Panc1 (cell line): ENCODE results near the gene MPPED1. TPM values are rescaled to one million over a fixed set of nuclear protein-coding genes. Genes with fewer than 3 reads are reported as not detected.

Source experiments
- ATAC-seq: fragments of 200-7000 bp; cut with Tn5 transposase; 2 replicates; pipeline ENCODE4 v1.9.1; 2020; ENCODE audit warnings: mild to moderate bottlenecking, moderate library complexity
- BruUV-seq: library from RNA; stranded (reverse); fragments of 400-500 nt; replicated peaks from 2 replicates; lab custom pipeline; 2021; lab: Mats Ljungman, UMichigan
- CTCF ChIA-PET: fragments of 300-600 bp; sonication (Branson Sonifier 250); formaldehyde crosslinking; loops from one replicate; lab custom pipeline; 2022; ENCODE audit warnings: antibody characterized with exemption; lab: Charles Lee
- POLR2A ChIA-PET: fragments of 300-600 bp; sonication (Branson Sonifier 250); formaldehyde crosslinking; loops from one replicate; lab custom pipeline; 2022; ENCODE audit warnings: antibody characterized with exemption; lab: Charles Lee
- DNase-seq: peaks from one replicate; pipeline ENCODE4 v3.0.0-alpha.2; 2010; ENCODE audit warnings: low read depth, low spot score
- H3K27ac ChIP-seq: 2 replicates; pipeline ENCODE4 v1.5.1; 2011; ENCODE audit warnings: mild to moderate bottlenecking, low read length, inconsistent platforms
- H3K27me3 ChIP-seq: fragments of 200-500 bp; sonication (Bioruptor generic); 2 replicates; pipeline ENCODE4 v1.6.0; 2014; ENCODE audit warnings: low read length, inconsistent platforms; ENCODE audit not compliant: control insufficient read depth, insufficient read depth
- H3K36me3 ChIP-seq: fragments of 200-500 bp; sonication (Bioruptor generic); 2 replicates; pipeline ENCODE4 v1.5.1; 2014; ENCODE audit warnings: inconsistent platforms, mild to moderate bottlenecking, low read length, moderate library complexity; ENCODE audit not compliant: control insufficient read depth, insufficient read depth
- H3K4me1 ChIP-seq: 2 replicates; pipeline ENCODE4 v1.5.1; 2011; ENCODE audit warnings: inconsistent platforms, mild to moderate bottlenecking, low read length, moderate library complexity; ENCODE audit not compliant: control insufficient read depth, insufficient read depth
- H3K4me3 ChIP-seq, 2 experiments: 2 replicates each; pipeline ENCODE4 v1.5.1; 2011 to 2012; ENCODE audit warnings: low read depth in 2 of 2, low read length in 2 of 2, mild to moderate bottlenecking in 2 of 2, inconsistent platforms in 1 of 2, moderate library complexity in 1 of 2
- H3K9me3 ChIP-seq: fragments of 200-500 bp; sonication (Bioruptor generic); 2 replicates; pipeline ENCODE4 v1.5.1; 2014; ENCODE audit warnings: low read depth, mild to moderate bottlenecking, inconsistent platforms, low read length, moderate library complexity; ENCODE audit not compliant: control insufficient read depth, insufficient read depth
- CTCF ChIP-seq: fragments of 450-650 bp; IDR thresholded peaks from 2 replicates; pipeline ENCODE4 v1.5.1; 2017; ENCODE audit warnings: mild to moderate bottlenecking
- POLR2AphosphoS5 ChIP-seq: IDR thresholded peaks from 2 replicates; pipeline ENCODE4 v1.6.1; 2012; ENCODE audit warnings: mild to moderate bottlenecking, low read depth, low read length, moderate library complexity
- SIN3A ChIP-seq: IDR thresholded peaks from 2 replicates; pipeline ENCODE4 v1.6.1; 2012; ENCODE audit warnings: low read depth, mild to moderate bottlenecking, low read length, moderate library complexity, borderline replicate concordance; ENCODE audit not compliant: insufficient read depth
- TCF7L2 ChIP-seq: IDR thresholded peaks from 2 replicates; pipeline ENCODE4 v1.6.1; 2011; ENCODE audit warnings: mild to moderate bottlenecking, low read depth, low read length, inconsistent platforms
- in situ Hi-C: cut with HindIII; loops from 2 replicates; pipeline ENCODE4 v1.10.0; 2016; ENCODE audit warnings: low sequenced_read_pairs, low pct_unique_long_range_greater_than_20kb
- intact Hi-C: fragments of 100-400 bp; cut with micrococcal nuclease; formaldehyde crosslinking; loops from one replicate; pipeline ENCODE4 v1.10.0; 2022; ENCODE audit not compliant: unreplicated experiment
- total RNA-seq: library from RNA; stranded (reverse); gene quantifications from one replicate; pipeline ENCODE4 v1.2.1, GENCODE V29; 2021; ENCODE audit not compliant: unreplicated experiment
- TF ChIP-seq, protein P1 (sequence below), 2 experiments: IDR thresholded peaks; 2 replicates each; pipeline ENCODE4 v1.6.1; 2011 to 2012; ENCODE audit warnings: low read depth in 2 of 2, control low read depth in 1 of 2, low read length in 1 of 2, mild to moderate bottlenecking in 1 of 2, moderate library complexity in 1 of 2; ENCODE audit not compliant: insufficient read depth in 1 of 2

MPPED1 gene
- total RNA-seq, 1 experiment from 2014 or later, result not detected

DNA sequence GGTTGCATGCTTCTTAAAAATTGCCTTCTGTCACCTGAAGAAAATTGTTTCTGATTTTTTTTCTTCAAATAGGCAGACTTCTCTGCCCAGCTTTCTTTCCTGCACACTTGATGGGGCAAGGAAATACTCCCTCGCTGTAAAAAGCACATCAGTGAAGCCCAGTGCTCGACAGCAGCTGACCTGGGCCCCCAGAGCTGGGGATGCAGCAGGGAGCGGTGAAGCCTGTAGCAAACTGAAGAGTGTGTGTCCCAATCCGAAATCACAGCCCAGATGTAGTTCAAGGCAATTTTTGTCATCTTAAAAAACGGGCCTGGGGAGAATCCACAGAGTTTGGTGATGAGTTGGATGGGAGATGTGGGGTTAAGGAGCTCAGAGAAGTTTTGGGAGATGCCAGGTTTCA lies 27.0 kb upstream of the MPPED1 start:
- in situ Hi-C loops (no loop called here), intact Hi-C loops (loop anchor here (1.0 to 5.0 kb wide), 2 partner anchors 113 to 154 kb away; no protein-coding TSS in a partner anchor)
- Histone ChIP-seq H3K27ac (no peak overlapping the region), H3K4me3 (no peak overlapping the region), H3K36me3 (no peaks in the 10 kb centered on the region), H3K27me3 (peaks cover 4% of the 10 kb centered on the region; the same call in 1 of the 2 replicates), H3K4me1 (no peaks in the 10 kb centered on the region), H3K9me3 (no peaks in the 10 kb centered on the region)
- ATAC-seq (no peak), DNase-seq (no peak)
- no TSS peak for BruUV-seq
- TF ChIP-seq POLR2AphosphoS5, result no peak
- TF ChIP-seq TCF7L2, result no peak
- TF ChIP-seq SIN3A, result no peak
- no peak for TF ChIP-seq CTCF
- TF ChIP-seq, protein P1, sequence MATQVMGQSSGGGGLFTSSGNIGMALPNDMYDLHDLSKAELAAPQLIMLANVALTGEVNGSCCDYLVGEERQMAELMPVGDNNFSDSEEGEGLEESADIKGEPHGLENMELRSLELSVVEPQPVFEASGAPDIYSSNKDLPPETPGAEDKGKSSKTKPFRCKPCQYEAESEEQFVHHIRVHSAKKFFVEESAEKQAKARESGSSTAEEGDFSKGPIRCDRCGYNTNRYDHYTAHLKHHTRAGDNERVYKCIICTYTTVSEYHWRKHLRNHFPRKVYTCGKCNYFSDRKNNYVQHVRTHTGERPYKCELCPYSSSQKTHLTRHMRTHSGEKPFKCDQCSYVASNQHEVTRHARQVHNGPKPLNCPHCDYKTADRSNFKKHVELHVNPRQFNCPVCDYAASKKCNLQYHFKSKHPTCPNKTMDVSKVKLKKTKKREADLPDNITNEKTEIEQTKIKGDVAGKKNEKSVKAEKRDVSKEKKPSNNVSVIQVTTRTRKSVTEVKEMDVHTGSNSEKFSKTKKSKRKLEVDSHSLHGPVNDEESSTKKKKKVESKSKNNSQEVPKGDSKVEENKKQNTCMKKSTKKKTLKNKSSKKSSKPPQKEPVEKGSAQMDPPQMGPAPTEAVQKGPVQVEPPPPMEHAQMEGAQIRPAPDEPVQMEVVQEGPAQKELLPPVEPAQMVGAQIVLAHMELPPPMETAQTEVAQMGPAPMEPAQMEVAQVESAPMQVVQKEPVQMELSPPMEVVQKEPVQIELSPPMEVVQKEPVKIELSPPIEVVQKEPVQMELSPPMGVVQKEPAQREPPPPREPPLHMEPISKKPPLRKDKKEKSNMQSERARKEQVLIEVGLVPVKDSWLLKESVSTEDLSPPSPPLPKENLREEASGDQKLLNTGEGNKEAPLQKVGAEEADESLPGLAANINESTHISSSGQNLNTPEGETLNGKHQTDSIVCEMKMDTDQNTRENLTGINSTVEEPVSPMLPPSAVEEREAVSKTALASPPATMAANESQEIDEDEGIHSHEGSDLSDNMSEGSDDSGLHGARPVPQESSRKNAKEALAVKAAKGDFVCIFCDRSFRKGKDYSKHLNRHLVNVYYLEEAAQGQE (IDR thresholded peaks at IDR 0.05; ENCODE audit: insufficient read depth in 1 of 2, low read depth in 2 of 2, low read length in 1 of 2), result no peak
- ChIA-PET CTCF (interaction anchor here (0.5 to 1.2 kb wide), 3 partner anchors 14 to 111 kb away, joined by 3 to 5 read pairs (median 4); no protein-coding TSS in a partner anchor), POLR2A (no interaction called here)

DNA sequence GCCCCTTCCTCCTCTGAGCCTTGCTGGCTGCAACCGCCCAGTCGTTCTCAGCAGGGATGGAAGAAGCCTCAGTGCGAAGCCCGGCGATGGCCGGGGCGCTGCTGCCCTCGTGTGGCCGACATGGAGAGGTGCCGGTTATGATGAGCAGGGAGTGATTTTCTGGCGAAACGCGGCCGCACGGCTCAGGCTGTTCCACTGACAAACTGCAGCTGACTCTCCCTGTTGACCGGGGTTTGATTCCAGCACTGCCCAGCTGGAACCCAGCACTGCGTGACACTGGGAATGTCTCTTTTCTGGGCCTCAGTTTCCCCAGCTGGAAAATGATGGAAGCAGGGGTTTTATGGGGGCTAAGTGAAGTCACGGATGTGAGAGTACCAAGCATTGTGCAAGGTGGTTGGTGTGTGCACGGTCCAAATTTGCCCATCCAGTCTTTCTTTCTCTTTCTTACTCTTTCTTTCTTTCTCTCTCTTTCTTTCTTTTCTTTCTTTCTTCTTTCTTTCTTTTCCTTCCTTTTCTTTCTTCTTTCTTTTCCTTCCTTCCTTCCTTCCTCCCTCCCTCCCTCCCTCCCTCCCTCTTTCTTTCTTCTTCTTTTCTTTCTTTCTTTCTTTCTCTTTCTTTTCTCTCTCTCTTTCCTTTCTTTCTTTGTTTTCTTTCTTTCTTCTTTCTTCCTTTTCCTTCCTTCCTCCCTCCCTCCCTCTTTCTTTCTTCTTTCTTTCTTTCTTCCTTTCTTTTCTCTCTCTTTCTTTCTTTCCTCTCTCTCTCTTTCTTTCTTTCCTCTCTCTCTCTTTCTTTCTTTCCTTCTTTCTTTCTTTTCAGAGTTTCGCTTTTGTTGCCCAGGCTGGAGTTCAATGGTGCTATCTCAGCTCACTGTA lies 25.8 kb upstream of the MPPED1 start:
- Histone ChIP-seq H3K9me3 (no peaks in the 10 kb centered on the region), H3K4me3 (no peak overlapping the region), H3K36me3 (no peaks in the 10 kb centered on the region), H3K27me3 (peaks cover 2% of the 10 kb centered on the region; the same call in 1 of the 2 replicates), H3K4me1 (no peaks in the 10 kb centered on the region), H3K27ac (no peak overlapping the region)
- peak; percentile 96 for ATAC-seq
- BruUV-seq, result no TSS peak
- in situ Hi-C loops, result no loop called here
- ChIA-PET POLR2A (interaction anchor here (0.7 kb wide), 1 partner anchor 434 kb away, joined by 7 read pairs; no protein-coding TSS in a partner anchor), CTCF (interaction anchor here (0.6 to 1.2 kb wide), 2 partner anchors 112 to 414 kb away, joined by 3 to 4 read pairs; no protein-coding TSS in a partner anchor)
- TF ChIP-seq, protein P1 (IDR thresholded peaks at IDR 0.05; ENCODE audit: insufficient read depth in 1 of 2, low read depth in 2 of 2, low read length in 1 of 2), result no peak
- TF ChIP-seq SIN3A, result no peak
- no peak for TF ChIP-seq TCF7L2
- TF ChIP-seq CTCF, result peak; percentile 88
- TF ChIP-seq POLR2AphosphoS5, result no peak
- intact Hi-C loops, result loop anchor here (1.0 to 5.0 kb wide), 2 partner anchors 114 to 155 kb away; no protein-coding TSS in a partner anchor
- DNase-seq, result peak; percentile 45
